CD4-positive, alpha-beta T cell treated with Interleukin-17A for 1 hour (primary cell): ENCODE data around the gene NUP62CL.

ENCODE experiments used
- DNase-seq: peaks from one replicate; pipeline ENCODE4 v3.0.0-alpha.2; 2020

Gene NUP62CL

GRCh38 chrX:107146670-107147069, 59.6 kb downstream of the NUP62CL start:
- DNase-seq: no peak

GRCh38 chrX:107135965-107136307, 70.3 kb downstream of the NUP62CL start:
- no peak for DNase-seq

GRCh38 chrX:107135049-107135964, 70.9 kb downstream of the NUP62CL start:
- no peak for DNase-seq

- no peak for DNase-seq
These were observed 82.5 kb downstream of the NUP62CL start for GRCh38 chrX:107123750-107124149.

- no peak for DNase-seq
These were observed 87.0 kb downstream of the NUP62CL start for GRCh38 chrX:107119283-107119682.

GRCh38 chrX:107118322-107119147, 87.7 kb downstream of the NUP62CL start, which contains the start of gene RBM41:
TSS of gene RBM41 (minus strand) at chrX:107118822. CDS start at chrX:107118773, 49 bp downstream.
- peak; percentile 83 for DNase-seq

- no peak for DNase-seq
These were observed 88.3 kb downstream of the NUP62CL start for GRCh38 chrX:107117993-107118321.

- no peak for DNase-seq
These were observed 98.8 kb downstream of the NUP62CL start for GRCh38 chrX:107107459-107107858.

GRCh38 chrX:107102980-107103379, 103.3 kb downstream of the NUP62CL start:
- DNase-seq: no peak

- no peak for DNase-seq
These were observed 130.1 kb downstream of the NUP62CL start for GRCh38 chrX:107076158-107076557.
